Skeletal muscle satellite cell (primary cell): ENCODE measurements around the gene CC2D1A.
"Not testable (repeated sequence)": the region's sequence is repeated elsewhere in the genome, so short reads cannot be mapped to it uniquely, and the experiment has no call there.

ENCODE experiments used
- H3K27me3 ChIP-seq: 2 replicates; pipeline ENCODE4 v1.7.0; 2013; ENCODE audit warnings: low read length; ENCODE audit not compliant: control insufficient read depth, insufficient read depth
- H3K36me3 ChIP-seq: 2 replicates; pipeline ENCODE4 v1.7.0; 2013; ENCODE audit warnings: mild to moderate bottlenecking, control low read depth, low read length; ENCODE audit not compliant: insufficient read depth
- H3K4me1 ChIP-seq: 2 replicates; pipeline ENCODE4 v1.7.0; 2013; ENCODE audit warnings: low read length; ENCODE audit not compliant: control insufficient read depth, insufficient read depth
- H3K4me2 ChIP-seq: 2 replicates; pipeline ENCODE4 v1.7.0; 2013; ENCODE audit warnings: mild to moderate bottlenecking, low read length
- H3K4me3 ChIP-seq: 2 replicates; pipeline ENCODE4 v1.7.0; 2013; ENCODE audit warnings: low read length
- H3K9ac ChIP-seq: 2 replicates; pipeline ENCODE4 v1.7.0; 2013; ENCODE audit warnings: mild to moderate bottlenecking, low read depth, low read length, moderate library complexity
- H3K9me3 ChIP-seq: replicated peaks from 2 replicates; pipeline ENCODE4 v1.7.0; 2013; ENCODE audit warnings: mild to moderate bottlenecking, control low read depth, low read length

CC2D1A gene

GRCh38 chr19:13917888-13918406, 11.9 kb downstream of the CC2D1A start:
- Histone ChIP-seq H3K9me3 (no peaks in the 10 kb centered on the region), H3K9ac (no peak overlapping the region), H3K4me2 (no peak overlapping the region), H3K4me3 (no peak overlapping the region), H3K36me3 (peaks cover 33% of the 10 kb centered on the region), H3K4me1 (no peaks in the 10 kb centered on the region), H3K27me3 (no peaks in the 10 kb centered on the region)

- Histone ChIP-seq H3K9ac (no peak overlapping the region), H3K27me3 (no peaks in the 10 kb centered on the region), H3K4me3 (no peak overlapping the region), H3K36me3 (peaks cover 33% of the 10 kb centered on the region), H3K9me3 (no peaks in the 10 kb centered on the region), H3K4me2 (no peak overlapping the region), H3K4me1 (no peaks in the 10 kb centered on the region)
Measured at GRCh38 chr19:13918726-13919411, 12.9 kb downstream of the CC2D1A start.

DNA sequence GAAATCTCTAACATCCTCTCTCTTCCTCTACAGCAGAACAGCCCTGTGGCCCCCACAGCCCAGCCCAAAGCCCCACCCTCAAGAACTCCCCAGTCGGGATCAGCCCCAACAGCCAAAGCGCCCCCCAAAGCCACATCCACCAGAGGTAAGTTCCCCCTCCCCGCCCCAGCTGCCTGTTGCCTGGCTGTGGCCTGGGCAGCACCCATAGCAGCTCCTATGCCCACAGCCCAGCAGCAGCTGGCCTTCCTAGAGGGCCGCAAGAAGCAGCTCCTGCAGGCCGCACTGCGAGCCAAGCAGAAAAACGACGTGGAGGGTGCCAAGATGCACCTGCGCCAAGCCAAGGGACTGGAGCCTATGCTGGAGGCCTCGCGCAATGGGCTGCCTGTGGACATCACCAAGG, 14.5 kb downstream of the CC2D1A start:
- Histone ChIP-seq H3K36me3 (peaks cover 30% of the 10 kb centered on the region), H3K27me3 (no peaks in the 10 kb centered on the region), H3K9ac (no peak overlapping the region), H3K4me2 (no peak overlapping the region), H3K4me1 (no peaks in the 10 kb centered on the region), H3K4me3 (no peak overlapping the region), H3K9me3 (no peaks in the 10 kb centered on the region)

DNA sequence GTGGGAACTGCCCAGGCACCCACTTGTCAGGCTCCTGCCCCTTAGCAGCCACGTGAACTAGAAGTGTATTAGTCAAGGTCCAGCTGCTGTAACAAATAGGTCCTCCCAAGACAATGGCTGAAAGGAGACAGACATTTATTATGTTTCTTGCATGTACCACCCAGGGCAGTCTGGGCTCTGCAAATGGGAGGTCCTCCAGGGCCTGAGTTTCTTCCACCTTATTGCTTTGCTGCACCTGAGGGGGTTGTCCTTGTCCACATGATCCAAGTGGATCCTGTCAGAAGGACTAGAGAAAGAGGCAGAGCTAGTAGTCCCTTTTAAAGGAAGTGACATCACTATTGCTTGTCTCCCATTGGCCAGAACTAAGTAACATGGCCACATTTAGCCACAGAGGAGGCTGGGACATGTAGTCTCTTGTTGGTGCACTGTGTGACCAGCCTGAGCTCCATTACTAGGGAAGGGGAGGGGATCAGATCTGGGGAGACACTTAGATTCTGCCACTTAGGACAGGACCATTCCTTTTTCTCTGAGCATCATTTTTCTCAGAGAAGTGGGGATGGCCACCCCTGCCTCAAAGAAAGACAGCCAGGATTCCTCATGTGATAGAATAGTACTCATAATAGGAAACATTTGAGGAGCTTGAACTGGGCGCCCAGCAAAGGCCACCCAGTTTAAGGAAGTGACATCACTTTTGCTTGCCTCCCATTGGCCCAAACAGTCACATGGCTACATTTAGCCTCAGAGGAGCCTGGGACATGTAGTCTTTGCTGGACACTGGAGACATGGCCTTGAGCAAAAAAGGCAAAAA, 15.1 kb downstream of the CC2D1A start:
- H3K9ac ChIP-seq = no peak overlapping the region
- peaks cover 30% of the 10 kb centered on the region for H3K36me3 ChIP-seq
- H3K4me3 ChIP-seq = no peak overlapping the region
- H3K27me3 ChIP-seq = no peaks in the 10 kb centered on the region
- H3K9me3 ChIP-seq = no peaks in the 10 kb centered on the region
- H3K4me2 ChIP-seq = no peak overlapping the region
- no peaks in the 10 kb centered on the region for H3K4me1 ChIP-seq

DNA sequence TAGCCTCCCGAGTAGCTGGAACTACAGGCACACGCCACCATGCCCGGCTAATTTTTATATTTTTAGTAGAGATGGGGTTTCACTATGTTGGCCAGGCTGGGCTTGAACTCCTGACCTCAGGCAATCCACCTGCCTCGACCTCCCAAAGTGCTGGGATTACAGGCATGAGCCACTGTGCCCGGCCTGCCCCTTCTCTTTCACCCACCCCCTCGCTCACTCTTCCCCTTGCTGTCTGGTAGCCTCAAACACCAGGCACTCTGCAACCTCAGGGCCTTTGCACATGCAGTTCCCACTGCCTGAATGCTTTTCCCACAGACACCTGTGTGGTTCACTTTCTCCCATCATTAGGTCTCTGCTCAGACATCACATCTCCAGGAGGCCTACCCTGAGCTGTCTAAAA, 16.1 kb downstream of the CC2D1A start:
- not testable (repeated sequence) for H3K27me3 ChIP-seq, H3K9ac ChIP-seq, H3K4me3 ChIP-seq, H3K4me1 ChIP-seq, H3K9me3 ChIP-seq, H3K4me2 ChIP-seq
- peaks cover 35% of the 10 kb centered on the region for H3K36me3 ChIP-seq

GRCh38 chr19:13923194-13923987, 17.4 kb downstream of the CC2D1A start:
- no peaks in the 10 kb centered on the region for H3K27me3 ChIP-seq
- peaks cover 42% of the 10 kb centered on the region for H3K36me3 ChIP-seq
- H3K4me1 ChIP-seq = no peaks in the 10 kb centered on the region

GRCh38 chr19:13926010-13926409, 20.0 kb downstream of the CC2D1A start:
- no peak overlapping the region for H3K9ac ChIP-seq
- no peaks in the 10 kb centered on the region for H3K4me1 ChIP-seq
- H3K36me3 ChIP-seq = peaks cover 34% of the 10 kb centered on the region
- no peak overlapping the region for H3K4me3 ChIP-seq
- no peaks in the 10 kb centered on the region for H3K27me3 ChIP-seq
- H3K4me2 ChIP-seq = no peak overlapping the region
- no peaks in the 10 kb centered on the region for H3K9me3 ChIP-seq

More at GRCh38 chr19:13923194-13923987, 17.4 kb downstream of the CC2D1A start:
- H3K4me2 ChIP-seq = no peak overlapping the region
- no peaks in the 10 kb centered on the region for H3K9me3 ChIP-seq
- H3K9ac ChIP-seq = no peak overlapping the region
- no peak overlapping the region for H3K4me3 ChIP-seq

- no peak overlapping the region for H3K4me3 ChIP-seq
- no peak overlapping the region for H3K9ac ChIP-seq
- H3K9me3 ChIP-seq = no peaks in the 10 kb centered on the region
- no peak overlapping the region for H3K4me2 ChIP-seq
- H3K4me1 ChIP-seq = no peaks in the 10 kb centered on the region
- no peaks in the 10 kb centered on the region for H3K27me3 ChIP-seq
- peaks cover 27% of the 10 kb centered on the region for H3K36me3 ChIP-seq
Measured at GRCh38 chr19:13926715-13927114, 20.7 kb downstream of the CC2D1A start.

GRCh38 chr19:13929340-13929739, 23.3 kb downstream of the CC2D1A start:
- H3K4me3 ChIP-seq = no peak overlapping the region
- peaks cover 17% of the 10 kb centered on the region for H3K36me3 ChIP-seq

GRCh38 chr19:13929956-13930355, 24.0 kb downstream of the CC2D1A start:
- H3K9ac ChIP-seq = no peak overlapping the region
- H3K4me3 ChIP-seq = no peak overlapping the region
- H3K9me3 ChIP-seq = no peaks in the 10 kb centered on the region
- H3K4me1 ChIP-seq = no peaks in the 10 kb centered on the region
- peaks cover 4% of the 10 kb centered on the region for H3K27me3 ChIP-seq
- no peak overlapping the region for H3K4me2 ChIP-seq
- peaks cover 17% of the 10 kb centered on the region for H3K36me3 ChIP-seq

More at GRCh38 chr19:13929340-13929739, 23.3 kb downstream of the CC2D1A start:
- peaks cover 4% of the 10 kb centered on the region for H3K27me3 ChIP-seq
- H3K4me1 ChIP-seq = no peaks in the 10 kb centered on the region
- no peak overlapping the region for H3K4me2 ChIP-seq
- H3K9ac ChIP-seq = no peak overlapping the region
- no peaks in the 10 kb centered on the region for H3K9me3 ChIP-seq

DNA sequence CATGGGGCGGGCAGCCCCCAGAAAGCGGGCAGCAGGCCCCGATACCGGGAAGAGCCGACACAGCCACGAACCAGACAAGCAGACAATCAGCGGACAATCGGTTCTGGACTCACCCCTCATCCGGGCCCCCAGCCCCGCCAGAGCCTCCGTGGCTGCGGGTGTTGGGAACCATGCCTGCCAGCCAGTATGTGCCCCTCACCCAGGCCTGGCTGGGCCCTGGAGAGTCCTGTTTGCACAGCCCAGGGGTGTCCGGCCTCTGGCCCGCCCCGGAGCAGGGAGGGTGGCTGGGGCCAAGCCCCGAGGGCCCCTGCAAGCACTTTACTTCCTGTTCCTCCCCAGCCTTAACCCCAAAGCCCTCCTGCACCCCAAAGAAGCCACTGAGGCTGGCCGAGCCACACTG, 24.4 kb downstream of the CC2D1A start:
- no peaks in the 10 kb centered on the region for H3K4me1 ChIP-seq
- no peaks in the 10 kb centered on the region for H3K9me3 ChIP-seq
- H3K4me3 ChIP-seq = no peak overlapping the region
- no peak overlapping the region for H3K4me2 ChIP-seq
- H3K27me3 ChIP-seq = peaks cover 4% of the 10 kb centered on the region
- H3K36me3 ChIP-seq = peaks cover 17% of the 10 kb centered on the region
- H3K9ac ChIP-seq = no peak overlapping the region
